ENCODE results near the gene CTCFL. TPM values are rescaled to one million over a fixed set of nuclear protein-coding genes. Genes with fewer than 3 reads are reported as not detected.
"Not testable (repeated sequence)": the region's sequence is repeated elsewhere in the genome, so short reads cannot be mapped to it uniquely, and the experiment has no call there.

The CTCFL gene
- total RNA-seq, 1 donor from 2014 or later, result not detected

DNA sequence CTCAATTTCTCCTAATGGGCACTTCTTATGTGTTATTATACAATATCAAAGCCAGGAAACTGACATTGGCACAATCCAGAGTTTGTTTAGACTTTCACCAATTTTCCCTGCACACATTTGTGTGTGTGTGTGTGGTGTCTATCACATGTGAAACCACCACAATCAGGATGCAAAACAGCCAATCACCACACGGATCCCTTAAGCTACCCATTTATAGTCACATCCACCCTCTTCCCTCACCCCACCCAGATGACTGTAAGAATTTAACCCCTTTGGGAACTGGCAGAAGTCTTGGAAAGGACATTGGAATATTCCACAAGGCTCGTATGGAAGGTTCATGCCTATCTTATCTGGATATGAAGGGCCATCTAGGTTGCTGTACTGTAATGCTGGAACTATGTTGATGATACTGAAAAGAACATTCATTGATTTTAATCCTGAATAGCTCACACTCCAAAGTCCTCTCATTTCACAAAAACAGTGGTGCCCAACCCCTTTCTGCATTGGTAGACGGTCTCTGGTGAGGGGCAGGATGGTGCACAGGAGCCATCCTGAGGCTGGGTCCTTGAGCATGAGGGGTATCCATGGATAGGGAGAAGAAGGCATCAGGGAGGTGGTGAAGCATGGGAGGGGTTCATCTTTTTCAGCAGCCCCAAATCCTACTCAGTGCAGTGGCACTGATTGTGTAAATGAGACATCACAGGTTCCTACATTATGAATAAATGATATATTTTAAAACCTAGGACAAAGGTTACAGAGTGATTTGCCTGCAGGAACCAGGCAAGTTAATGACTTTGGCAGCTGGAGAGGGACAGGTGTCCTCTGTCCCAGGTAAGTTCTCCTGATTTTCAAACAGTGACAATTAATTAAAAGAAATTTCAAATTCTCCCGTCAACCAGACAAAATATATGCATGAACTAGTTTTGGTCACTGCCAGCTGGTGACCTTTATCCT, 12.1 kb upstream of the CTCFL start:
- no peak for DNase-seq (ENCODE audit: low read depth in 2 of 2)

DNA sequence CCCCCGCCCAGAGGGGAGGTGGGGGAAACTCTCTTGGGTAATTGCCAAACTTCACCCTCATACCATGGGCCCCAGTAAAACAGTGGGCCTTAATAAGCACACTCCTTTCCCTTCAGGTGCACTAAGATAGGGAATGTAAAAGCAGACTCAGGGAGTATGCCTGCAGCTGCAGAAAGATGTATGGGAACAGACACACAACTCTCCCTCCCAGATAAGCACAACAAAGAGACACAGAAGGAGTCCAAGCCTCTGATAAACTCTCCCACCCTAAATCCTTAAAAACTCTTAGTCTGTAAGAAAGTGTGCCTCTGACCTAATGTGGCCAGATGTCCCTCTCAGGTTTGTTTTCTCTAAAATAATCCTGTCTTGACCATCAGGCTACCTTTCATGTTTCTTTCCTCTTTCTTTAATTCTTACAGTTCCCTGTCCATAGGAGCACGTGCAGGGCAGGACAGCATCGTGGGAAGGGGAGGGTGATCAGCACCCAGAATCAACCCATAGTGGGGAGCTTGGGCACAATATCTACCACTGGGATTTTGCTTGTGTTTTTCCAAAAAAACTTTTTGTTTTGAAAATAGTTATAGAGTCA, 11.3 kb upstream of the CTCFL start:
- no peak for DNase-seq (ENCODE audit: low read depth in 2 of 2)

DNA sequence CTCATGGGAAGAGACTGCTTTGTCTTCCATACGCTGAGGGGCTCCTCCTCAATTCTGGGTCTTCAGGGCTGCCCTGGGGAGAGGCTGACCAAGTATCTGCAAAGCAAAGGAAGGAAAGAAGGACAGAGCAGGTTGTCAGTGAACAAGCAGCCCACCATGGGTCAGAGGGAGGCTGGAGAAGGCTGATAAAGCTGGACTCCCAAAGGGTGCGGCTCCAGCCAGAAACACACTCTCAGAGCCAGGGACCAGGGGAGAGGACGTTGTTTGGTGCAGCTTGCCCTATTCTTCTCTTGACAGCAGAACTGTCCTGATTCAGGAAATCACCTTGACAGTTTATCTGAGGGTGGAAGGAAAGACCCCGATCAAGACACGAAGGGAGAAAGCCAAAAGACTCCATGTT, 10.4 kb upstream of the CTCFL start:
- no peak for DNase-seq (ENCODE audit: low read depth in 2 of 2)

DNA sequence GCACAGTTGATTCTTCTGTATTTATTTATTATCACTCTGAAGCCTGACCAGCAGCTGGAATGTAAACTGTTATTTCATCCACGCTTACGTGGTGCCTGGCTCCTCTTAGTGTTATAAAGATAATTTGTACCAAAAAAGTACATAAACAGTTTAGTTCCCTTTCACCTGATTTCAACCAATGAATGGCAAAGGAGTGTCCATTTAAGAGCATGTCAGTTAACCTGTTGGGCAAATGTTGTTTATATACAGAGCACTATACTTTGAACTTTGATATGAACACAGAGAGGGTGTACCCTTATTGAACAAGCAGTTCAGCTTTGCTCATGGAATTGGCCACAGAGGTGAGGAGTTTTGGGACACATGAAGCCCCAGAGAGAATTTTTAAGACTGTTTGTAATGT, 7.2 kb upstream of the CTCFL start:
- no peak for DNase-seq (ENCODE audit: low read depth in 2 of 2)

DNA sequence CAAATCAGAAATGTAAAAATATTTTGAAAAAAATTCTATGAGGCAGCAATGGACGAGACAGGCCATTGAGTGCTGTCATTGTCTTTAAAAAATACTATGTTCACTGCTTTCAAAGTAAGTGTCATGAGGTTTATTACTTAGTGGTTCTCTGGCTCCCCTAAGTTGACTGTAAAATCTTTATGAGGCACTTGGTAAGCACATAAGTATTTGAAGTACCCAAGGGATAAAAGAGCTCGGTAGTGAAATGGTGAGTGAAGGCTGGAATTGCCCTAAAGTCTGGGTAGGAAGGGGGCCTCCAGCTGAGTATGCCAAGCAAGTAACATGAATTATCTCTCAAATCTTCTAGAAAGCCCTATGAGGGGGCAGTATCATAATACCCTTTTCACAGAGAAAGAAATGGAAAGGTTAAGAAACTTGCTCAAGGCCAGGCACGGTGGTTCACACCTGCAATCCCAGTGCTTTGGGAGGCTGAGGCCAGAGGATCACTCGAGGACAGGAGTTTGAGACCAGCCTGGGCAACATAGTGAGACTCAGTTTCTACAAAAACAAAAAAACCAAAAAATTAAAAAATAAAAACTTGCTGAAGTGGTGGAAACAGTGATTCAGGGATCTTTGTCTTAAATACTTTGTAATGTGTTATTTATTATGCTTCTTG, 5.5 kb upstream of the CTCFL start:
- DNase-seq (ENCODE audit: low read depth in 2 of 2), result no peak

DNA sequence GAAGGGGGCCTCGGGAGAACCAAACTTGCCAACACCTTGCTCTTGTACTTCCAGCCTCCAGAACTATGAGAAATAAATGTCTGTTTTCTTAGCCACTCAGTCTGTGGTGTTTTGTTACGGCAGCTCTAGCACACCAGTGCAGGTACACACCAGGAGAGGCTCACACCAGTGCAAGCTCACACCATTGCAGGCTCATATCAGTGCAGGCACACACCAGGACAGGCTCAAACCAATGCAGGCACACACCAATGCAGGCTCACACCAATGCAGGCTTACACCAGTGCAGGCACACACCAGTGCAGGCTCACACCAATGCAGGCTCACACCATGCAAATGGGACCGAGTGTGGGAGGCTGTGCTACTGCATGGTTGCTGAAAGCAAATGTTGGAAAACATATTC, 4.9 kb upstream of the CTCFL start:
- no peak for DNase-seq (ENCODE audit: low read depth in 2 of 2)

DNA sequence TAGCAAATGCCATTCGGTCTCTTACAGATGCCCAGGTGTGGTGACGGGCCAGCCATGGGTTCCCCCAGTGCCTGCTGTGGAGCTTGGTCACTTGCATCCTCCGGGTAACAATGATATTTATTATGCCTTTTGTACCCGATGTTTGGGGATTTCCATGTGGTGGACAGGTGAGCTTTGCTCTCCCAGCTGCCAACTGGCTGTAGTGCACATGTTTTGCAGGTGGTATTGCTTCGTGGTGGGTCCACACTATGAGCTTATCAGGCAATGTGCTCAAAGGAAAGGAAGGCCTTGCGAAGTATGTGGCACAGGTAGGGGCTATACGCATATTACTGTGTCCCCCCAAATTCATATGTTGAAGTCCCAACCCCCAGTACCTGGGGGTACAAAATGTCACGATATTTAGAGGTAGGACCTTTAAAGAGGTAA, 4.2 kb upstream of the CTCFL start:
- DNase-seq (ENCODE audit: low read depth in 2 of 2), result no peak

DNA sequence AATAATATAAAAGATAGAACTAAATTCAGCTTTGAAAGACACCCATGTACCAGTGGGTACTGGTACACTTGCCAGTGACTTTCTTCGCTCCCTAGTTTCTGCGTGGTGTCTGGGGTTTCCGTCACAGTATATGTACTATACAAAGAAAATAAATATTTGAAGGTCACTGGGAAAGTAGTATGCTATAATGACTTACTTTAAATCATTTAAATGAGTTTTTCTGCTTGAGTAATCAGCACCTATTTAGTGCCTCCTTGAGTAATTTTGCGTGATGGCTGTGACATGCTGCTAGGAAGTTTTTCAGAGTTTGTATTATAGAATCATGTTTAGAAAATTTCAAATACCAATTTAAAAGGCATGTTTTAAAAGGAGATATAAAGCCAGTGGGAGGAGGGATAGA, 3.2 kb upstream of the CTCFL start:
- no peak for DNase-seq (ENCODE audit: low read depth in 2 of 2)

DNA sequence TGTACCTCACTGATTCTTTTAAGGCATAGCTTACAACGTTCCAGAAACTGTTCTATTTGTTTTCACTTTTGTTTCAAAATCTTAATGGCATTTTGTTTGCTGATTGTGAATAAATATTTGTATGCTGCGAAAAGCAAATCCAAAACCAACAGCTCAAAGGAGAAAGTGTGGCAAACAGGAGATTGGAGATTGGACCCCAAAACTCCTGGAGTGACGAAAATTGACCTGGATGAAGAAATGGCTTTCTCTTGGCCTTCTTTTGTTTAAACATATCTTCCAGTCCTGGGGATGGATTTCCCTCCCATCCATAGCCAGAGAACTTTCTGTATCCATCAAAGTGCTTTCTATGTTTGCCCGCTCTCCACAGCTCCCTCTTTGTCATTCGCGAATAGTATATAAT, 2.8 kb upstream of the CTCFL start:
- no peak for DNase-seq (ENCODE audit: low read depth in 2 of 2)

DNA sequence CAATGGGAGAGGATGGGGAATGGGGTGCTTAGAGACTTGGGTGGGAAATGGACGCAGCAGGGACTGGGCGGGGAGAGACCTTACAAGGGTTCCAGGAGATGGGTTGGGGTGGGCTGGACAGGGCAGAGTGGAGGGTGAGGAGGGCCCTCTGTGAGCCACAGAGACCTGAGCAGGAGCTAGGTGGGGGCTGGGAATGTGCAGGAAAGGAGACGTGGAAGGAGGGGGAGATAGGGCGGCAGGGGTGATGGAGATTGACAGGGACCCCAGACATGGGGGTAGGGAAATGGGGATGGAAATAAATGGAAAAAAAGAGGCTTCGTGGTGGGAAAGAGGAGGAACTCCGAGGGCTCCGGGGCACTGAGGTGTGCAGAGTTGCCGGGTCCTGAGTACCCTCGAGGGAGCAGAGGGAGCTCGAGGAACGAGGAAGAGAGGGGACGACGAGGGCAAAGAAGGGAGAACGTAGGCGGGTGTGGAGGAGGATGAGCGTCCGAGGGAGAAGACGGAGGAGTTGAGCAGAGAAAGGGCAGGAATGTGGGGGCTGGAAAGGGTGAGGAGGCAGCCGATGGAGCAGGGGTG, 2.0 kb upstream of the CTCFL start:
- DNase-seq (ENCODE audit: low read depth in 2 of 2), result no peak

DNA sequence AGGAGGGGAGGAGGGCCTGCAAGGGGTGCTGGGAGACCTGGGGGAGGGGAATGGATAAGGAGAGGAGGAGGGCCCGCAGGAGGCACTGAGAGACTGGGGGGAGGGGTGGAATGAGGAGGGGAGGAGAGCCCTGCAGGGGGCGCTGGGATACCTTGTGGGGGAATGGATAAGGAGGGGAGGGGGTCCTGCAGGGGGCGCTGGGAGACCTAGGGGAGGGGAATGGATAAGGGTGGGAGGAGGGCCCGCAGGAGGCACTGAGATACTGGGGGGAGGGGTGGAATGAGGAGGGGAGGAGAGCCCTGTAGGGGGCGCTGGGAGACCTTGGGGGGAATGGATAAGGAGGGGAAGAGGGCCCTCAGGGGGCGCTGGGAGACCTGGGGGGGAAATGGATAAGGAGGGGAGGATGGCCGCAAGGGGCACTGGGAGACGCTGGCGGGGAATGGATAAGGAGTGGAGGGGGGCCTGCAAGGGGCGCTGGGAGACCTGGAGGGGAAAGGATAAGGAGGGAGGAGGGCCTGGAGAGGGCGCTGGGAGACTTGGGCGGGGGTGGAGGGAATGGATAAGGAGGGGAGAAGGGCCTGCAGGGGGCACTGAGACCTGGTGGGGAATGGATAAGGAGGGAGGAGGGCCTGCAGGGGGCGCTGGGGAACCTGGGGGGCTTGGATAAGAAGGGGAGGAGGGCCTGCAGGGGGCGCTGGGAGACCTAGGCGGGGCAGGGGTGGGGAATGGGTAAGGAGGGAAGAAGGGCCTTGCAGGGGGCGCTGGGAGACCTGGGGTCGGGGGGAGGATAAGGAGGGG, 1.3 kb upstream of the CTCFL start:
- DNase-seq (ENCODE audit: low read depth in 2 of 2), result no peak

DNA sequence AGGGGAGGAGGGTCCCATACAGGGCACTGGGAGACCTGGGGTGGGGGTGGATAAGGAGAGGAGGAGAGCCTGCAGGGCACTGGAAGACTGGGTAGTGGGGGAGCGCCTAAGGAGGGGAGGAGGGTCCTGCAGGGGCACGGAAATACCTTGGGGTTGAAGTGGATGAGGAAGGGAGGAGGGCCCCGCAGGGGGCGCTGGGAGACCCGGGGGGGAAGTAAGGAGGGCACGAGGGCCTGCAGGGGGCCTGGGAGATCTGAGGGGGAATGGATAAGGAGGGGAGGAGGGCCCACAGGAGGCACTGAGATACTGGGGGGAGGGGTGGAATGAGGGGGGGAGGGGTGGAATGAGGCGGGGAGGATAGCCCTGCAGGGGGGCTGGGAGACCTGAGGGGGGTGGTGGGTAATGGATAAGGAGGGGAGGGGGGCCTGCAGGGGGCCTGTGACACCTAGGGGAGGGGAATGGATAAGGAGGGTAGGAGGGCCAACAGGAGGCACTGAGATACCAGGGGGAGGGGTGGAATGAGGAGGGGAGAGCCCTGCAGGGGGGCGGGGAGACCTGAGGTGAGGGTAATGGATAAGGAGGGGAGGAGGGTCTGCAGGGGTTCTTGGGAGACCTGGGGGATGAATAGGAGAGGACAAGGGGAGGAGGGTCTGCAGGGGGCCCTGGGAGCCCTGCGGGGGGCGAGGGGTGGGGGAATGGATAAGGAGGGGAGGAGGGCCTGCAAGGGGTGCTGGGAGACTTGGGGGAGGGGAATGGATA, 567 bp upstream of the CTCFL start:
- DNase-seq (ENCODE audit: low read depth in 2 of 2), result no peak

DNA sequence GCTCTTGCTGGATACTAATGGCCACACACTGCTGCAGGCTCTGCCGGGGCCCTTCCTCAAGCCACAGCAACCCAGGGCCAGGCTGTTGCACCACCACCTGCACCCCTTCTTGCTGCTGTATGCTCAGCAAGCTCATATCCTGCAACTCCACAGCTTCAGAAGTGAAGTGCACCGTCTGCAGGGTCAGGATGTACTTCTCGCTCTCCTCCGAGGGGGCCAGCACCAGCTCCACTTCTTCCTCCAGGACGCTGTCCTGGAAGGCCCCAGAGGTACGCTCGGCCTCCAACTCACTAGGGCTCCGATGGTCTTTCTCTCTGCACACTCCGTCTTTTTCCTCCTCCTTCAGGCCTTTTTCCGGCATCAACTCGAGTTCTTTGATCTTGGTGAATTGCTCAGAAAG, 1.2 kb downstream of the CTCFL start:
- no peak for DNase-seq (ENCODE audit: low read depth in 2 of 2)

DNA sequence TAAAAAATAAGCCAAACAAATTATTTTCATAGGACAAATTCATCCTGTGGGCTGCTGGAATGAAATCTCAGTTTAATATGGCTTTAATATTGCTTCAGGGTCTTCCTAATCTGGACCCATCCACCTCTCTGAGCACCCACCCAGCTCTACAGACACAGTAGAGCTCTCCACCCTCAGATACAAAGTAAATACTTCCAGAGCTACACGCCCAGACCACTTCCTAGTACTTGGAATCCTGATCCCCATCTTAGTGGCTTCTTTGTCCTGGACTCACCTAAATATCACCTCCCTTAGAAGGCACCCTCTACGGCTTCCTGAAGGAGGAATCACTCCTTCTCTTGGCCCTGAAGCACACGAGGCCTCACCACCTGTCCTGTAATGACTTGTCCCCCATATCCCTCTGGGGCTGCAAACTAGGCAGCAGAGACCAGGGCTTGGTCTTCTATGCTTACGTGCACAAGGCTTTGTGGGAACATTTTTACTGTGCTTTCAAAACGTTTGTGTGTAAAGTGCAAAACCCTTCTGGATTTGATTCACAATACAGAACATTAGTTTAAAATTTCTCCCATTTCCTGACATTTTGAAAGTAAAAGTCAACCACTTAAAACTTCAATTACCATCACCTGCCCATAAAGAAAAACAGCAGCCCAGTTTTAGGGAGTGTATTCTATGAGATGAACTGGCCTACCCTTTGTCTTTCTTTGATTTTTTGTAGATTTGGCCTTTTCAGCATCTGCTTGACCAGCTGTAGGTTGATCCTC, 2.4 kb downstream of the CTCFL start:
- DNase-seq (ENCODE audit: low read depth in 2 of 2), result no peak

DNA sequence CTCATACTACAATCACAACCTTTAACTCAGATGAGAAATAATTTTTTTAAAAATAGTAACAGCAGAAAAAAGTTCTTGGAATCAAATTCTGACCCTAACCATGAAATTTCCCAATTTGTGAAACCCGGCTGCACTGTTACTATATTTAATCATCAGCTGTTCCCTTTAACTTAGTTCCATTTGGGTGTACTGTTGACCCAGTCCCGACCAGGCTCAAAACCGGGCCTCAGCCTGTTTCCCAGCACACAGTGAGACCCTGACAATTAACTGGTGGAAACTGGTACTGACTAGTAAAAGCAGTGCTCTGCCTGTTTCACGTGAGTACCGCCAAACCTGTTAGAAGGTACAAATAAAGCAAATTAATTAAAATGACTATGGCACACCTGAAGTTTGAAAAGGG, 7.0 kb downstream of the CTCFL start:
- DNase-seq (ENCODE audit: low read depth in 2 of 2), result no peak

DNA sequence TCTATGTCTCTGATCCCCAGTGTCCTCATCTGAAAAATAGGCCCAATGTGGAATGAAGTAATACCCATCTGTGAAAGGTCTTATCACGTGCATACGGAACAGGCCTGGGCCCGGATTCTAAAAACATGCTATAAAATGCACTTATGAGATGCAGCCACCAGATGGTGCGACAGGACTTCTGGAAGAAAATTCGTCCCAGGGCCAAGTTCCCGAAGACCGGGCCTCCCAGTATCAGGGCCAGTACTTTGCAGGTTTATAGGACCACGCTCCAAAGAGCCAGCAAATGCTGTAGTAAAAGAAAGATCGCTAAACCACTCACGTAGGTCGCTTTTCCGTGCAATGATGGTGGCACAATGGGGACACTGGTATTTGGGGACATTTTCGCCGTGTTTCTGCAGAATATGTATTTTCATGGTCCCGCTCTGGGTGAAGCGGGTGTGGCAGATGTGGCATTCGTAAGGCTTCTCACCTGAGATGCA, 10.6 kb downstream of the CTCFL start:
- peak; percentile 73 to 84 for DNase-seq (ENCODE audit: low read depth in 2 of 2)

DNA sequence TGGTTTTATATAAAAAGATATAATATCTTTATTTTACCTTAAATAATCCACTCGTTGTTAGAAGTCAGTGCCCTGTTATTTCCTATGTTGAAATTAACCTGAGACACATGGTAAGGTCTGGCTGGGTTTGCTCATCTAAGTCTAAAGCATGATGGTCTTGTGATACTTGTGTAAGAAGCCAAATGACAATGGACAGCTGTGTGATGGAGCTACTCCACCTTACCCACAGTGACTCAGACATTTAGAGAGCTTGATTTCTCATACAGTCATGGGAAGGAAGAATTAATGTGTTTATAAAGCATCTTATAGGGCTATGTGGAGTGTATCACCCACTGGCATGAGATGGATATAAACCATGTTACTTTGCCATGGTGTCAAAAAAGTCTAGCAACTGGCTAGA, 11.7 kb downstream of the CTCFL start:
- DNase-seq (ENCODE audit: low read depth in 2 of 2), result no peak

DNA sequence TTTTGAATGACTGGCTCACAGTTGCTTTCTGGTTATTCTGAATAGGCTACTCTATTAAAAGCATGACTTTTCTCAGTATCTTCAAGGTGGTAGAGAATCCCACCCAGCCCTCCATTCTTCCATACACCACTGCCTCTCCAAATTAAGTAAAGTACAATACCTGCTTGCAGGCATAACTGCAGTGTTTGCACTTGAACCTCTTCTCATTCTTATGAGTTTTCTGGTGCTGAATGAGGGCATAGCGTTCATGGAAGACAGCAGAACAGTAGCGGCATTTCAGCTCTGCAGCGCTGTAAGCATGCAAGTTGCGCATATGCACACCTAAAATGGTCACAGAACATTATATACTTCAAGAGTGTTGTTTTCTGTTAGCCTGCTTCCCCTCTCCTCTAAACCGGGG, 12.5 kb downstream of the CTCFL start:
- DNase-seq (ENCODE audit: low read depth in 2 of 2), result no peak

DNA sequence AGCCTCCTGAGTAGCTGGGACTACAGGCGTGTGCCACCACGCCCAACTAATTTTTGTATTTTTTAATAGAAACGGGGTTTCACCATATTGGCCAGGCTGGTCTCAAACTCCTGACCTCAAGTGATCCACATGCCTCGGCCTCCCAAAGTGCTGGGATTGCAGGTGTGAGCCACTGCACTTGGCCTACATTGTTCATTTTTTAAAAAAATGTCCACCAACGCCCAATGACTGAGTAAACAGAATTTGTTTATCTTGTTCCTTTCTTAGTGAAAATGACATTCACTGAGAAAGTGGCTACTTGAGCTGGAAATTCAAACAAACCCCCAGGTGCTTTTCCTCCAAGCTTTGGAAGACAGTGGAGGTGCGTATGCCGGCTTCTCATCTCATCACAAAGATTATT, 13.2 kb downstream of the CTCFL start:
- DNase-seq (ENCODE audit: low read depth in 2 of 2), result not testable (repeated sequence)
